Measurements from ENCODE around the gene GRID1.
"Not testable (repeated sequence)": the region's sequence is repeated elsewhere in the genome, so short reads cannot be mapped to it uniquely, and the experiment has no call there.

Gene GRID1

GRCh38 chr10:86045896-86046295 is 320.7 kb downstream of the GRID1 start:
- in situ Hi-C loops (cut with HindIII; ENCODE audit: low pct_unique_long_range_greater_than_20kb, low sequenced_read_pairs) = no loop called here
- TF ChIP-seq JUND (IDR thresholded peaks at IDR 0.05; ENCODE audit: low read depth) = no peak
- no peak for DNase-seq (ENCODE audit: low read depth in 1 of 2, low spot score in 1 of 2)

GRCh38 chr10:86044029-86044428 is 322.6 kb downstream of the GRID1 start:
- in situ Hi-C loops (cut with HindIII; ENCODE audit: low pct_unique_long_range_greater_than_20kb, low sequenced_read_pairs) = no loop called here
- no peak for TF ChIP-seq JUND (IDR thresholded peaks at IDR 0.05; ENCODE audit: low read depth)
- DNase-seq (ENCODE audit: low read depth in 1 of 2, low spot score in 1 of 2) = no peak

- in situ Hi-C loops (cut with HindIII; ENCODE audit: low pct_unique_long_range_greater_than_20kb, low sequenced_read_pairs) = no loop called here
- no peak for TF ChIP-seq JUND (IDR thresholded peaks at IDR 0.05; ENCODE audit: low read depth)
- no peak for DNase-seq (ENCODE audit: low read depth in 1 of 2, low spot score in 1 of 2)
Observed at GRCh38 chr10:86043236-86043635, 323.4 kb downstream of the GRID1 start.

DNA sequence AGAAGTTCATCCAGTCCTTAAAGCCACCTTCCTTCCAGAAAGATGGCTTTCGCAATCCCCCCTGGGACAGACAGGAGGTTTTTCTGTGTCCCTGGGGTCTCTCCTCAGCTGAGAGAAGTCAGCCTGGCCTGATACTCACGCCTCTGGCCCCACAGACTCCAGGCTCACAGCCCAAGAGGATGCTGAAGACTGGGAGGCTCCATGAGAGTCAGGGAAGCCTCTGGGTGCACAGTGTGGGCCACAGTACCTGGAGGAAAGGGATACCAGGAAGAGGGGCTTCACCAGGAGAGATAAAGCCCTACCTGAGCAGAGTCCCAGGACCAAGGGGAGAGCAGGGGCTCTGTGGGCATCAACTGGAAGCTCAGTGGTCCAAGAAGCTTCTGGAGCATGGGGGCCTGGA is 324.4 kb downstream of the GRID1 start:
- in situ Hi-C loops (cut with HindIII; ENCODE audit: low pct_unique_long_range_greater_than_20kb, low sequenced_read_pairs) = no loop called here
- no peak for TF ChIP-seq JUND (IDR thresholded peaks at IDR 0.05; ENCODE audit: low read depth)
- no peak for DNase-seq (ENCODE audit: low read depth in 1 of 2, low spot score in 1 of 2)

- in situ Hi-C loops (cut with HindIII; ENCODE audit: low pct_unique_long_range_greater_than_20kb, low sequenced_read_pairs) = no loop called here
- DNase-seq (ENCODE audit: low read depth in 1 of 2, low spot score in 1 of 2) = no peak
Observed at GRCh38 chr10:86041116-86041515, 325.5 kb downstream of the GRID1 start.

GRCh38 chr10:86038371-86038770 is 328.2 kb downstream of the GRID1 start:
- in situ Hi-C loops (cut with HindIII; ENCODE audit: low pct_unique_long_range_greater_than_20kb, low sequenced_read_pairs) = no loop called here
- DNase-seq (ENCODE audit: low read depth in 1 of 2, low spot score in 1 of 2) = no peak

More at GRCh38 chr10:86041116-86041515, 325.5 kb downstream of the GRID1 start:
- TF ChIP-seq JUND (IDR thresholded peaks at IDR 0.05; ENCODE audit: low read depth) = no peak

DNA sequence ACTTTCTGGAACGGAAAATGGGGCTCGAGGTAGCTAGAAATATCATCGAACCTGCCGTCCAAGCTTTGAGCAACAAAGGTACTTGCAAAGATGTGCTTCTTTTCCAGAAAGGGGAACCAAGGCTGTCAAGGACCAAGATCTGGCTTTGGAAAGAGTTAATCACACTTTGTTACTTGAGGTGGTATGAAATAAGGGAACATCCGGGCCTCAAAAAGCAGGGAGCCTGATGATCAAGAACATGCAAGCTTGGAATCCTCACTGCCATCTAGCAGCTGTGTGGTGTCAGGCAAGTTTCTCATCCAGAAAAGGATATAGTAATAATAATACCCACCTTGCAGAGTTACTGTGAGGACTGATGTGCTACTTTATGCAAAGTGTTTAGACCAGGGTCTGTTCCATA is 329.5 kb downstream of the GRID1 start:
- no peak for DNase-seq (ENCODE audit: low read depth in 1 of 2, low spot score in 1 of 2)
- in situ Hi-C loops (cut with HindIII; ENCODE audit: low pct_unique_long_range_greater_than_20kb, low sequenced_read_pairs) = no loop called here
- TF ChIP-seq JUND (IDR thresholded peaks at IDR 0.05; ENCODE audit: low read depth) = no peak

More at GRCh38 chr10:86038371-86038770, 328.2 kb downstream of the GRID1 start:
- TF ChIP-seq JUND (IDR thresholded peaks at IDR 0.05; ENCODE audit: low read depth) = no peak

DNA sequence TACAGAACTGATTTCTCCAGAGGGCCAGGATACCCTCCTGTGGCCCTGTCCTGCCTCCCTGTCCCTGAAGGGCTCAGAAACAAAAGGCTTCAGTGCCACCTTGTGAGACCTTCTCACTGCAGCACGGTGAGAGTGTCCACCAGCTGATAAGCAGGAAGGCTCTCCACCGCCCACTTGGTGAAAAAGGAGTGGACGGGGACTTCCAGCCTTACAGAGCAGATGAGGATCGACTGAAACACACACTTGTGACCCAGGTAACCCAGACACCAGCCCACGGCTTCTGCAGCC is 330.1 kb downstream of the GRID1 start:
- no peak for TF ChIP-seq JUND (IDR thresholded peaks at IDR 0.05; ENCODE audit: low read depth)
- DNase-seq (ENCODE audit: low read depth in 1 of 2, low spot score in 1 of 2) = no peak
- in situ Hi-C loops (cut with HindIII; ENCODE audit: low pct_unique_long_range_greater_than_20kb, low sequenced_read_pairs) = no loop called here

DNA sequence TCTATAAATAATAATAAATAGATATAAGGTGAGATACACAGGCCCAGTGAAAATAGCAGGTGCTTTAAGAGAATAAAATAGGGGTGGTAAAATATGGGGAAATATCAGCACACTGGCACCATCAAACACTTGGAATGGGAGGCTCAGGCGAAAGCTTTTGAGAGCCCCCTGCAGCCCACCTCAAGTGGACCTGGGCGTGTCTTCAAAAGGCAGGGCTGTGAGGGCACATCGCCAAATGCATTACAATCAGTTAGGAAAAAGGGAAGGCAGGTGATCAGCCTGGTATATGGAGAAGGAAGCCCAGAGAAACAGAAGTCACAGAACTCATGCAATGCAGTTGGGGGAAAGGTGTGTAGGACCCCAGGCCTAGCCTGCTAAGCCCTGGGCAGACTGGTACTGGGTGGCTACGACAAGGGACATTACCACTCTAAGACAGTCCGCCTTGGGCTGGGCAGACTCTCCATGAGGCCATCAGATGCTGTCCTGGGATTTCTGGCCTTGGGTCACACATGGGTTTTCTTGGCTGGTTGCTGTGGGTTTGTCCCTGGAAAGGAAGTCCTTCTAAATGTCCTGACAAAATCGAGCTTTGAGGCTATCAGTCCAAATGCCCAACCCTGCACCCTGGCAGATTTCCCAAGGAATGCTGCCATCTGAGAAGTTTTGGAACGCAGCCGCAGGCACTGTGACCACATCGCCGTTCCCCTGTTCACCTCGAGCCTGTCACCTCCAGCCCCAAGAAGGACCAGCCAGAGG is 330.6 kb downstream of the GRID1 start:
- in situ Hi-C loops (cut with HindIII; ENCODE audit: low pct_unique_long_range_greater_than_20kb, low sequenced_read_pairs) = no loop called here
- no peak for TF ChIP-seq JUND (IDR thresholded peaks at IDR 0.05; ENCODE audit: low read depth)
- no peak for DNase-seq (ENCODE audit: low read depth in 1 of 2, low spot score in 1 of 2)

DNA sequence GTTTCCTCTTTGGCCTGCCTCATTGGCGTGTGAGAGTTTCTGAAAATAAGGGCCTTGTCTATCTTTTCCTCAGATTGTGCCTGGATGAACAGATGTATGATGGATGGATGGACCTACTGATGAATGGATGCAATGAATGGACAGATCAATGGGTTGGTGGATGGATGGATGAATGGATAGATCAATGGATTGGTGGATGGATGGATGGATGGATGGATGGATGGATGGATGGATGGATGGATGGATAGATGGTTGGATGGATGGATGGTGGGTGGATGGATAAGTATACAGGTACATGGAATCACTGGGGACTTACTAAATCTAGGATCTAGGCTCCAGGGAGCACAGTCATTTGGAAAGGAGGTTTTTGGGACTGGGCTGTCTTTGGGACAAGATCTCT is 331.9 kb downstream of the GRID1 start:
- no peak for TF ChIP-seq JUND (IDR thresholded peaks at IDR 0.05; ENCODE audit: low read depth)
- in situ Hi-C loops (cut with HindIII; ENCODE audit: low pct_unique_long_range_greater_than_20kb, low sequenced_read_pairs) = no loop called here
- DNase-seq (ENCODE audit: low read depth in 1 of 2, low spot score in 1 of 2) = no peak

DNA sequence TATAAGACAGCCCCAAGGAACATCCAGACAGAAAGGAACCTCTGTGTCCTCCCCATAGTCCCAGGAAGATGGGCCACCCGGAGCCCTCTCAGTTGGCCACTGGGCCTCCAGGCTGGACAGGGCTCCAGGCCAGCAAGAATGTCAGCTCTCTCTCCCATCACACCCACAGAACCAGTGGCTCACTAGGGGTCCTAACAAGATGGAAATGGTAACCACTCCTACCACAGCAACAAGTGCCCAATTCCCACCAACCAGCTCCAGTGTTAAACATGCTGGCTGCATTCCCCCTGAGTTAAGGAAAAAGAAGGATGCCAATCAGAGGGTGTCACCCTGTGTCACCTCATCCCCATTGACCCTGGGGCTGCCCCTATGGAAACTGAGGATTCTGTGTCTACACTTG is 333.0 kb downstream of the GRID1 start:
- DNase-seq (ENCODE audit: low read depth in 1 of 2, low spot score in 1 of 2) = no peak
- TF ChIP-seq JUND (IDR thresholded peaks at IDR 0.05; ENCODE audit: low read depth) = no peak
- in situ Hi-C loops (cut with HindIII; ENCODE audit: low pct_unique_long_range_greater_than_20kb, low sequenced_read_pairs) = no loop called here

- DNase-seq (ENCODE audit: low read depth in 1 of 2, low spot score in 1 of 2); in situ Hi-C loops (cut with HindIII; ENCODE audit: low pct_unique_long_range_greater_than_20kb, low sequenced_read_pairs): not testable (repeated sequence)
Observed at GRCh38 chr10:86032087-86032486, 334.5 kb downstream of the GRID1 start.

GRCh38 chr10:86030312-86030711 is 336.3 kb downstream of the GRID1 start:
- TF ChIP-seq JUND (IDR thresholded peaks at IDR 0.05; ENCODE audit: low read depth) = no peak
- no peak for DNase-seq (ENCODE audit: low read depth in 1 of 2, low spot score in 1 of 2)
- in situ Hi-C loops (cut with HindIII; ENCODE audit: low pct_unique_long_range_greater_than_20kb, low sequenced_read_pairs) = no loop called here

GRCh38 chr10:86027346-86027745 is 339.2 kb downstream of the GRID1 start:
- no peak for TF ChIP-seq JUND (IDR thresholded peaks at IDR 0.05; ENCODE audit: low read depth)
- peak in 1 of 2 experiments; percentile 58 for DNase-seq (ENCODE audit: low read depth in 1 of 2, low spot score in 1 of 2)
- in situ Hi-C loops (cut with HindIII; ENCODE audit: low pct_unique_long_range_greater_than_20kb, low sequenced_read_pairs) = no loop called here
